NCI-H2081 (cell line): ENCODE measurements around the gene ANKRD28.
A peak's percentile ranks its signal among the peaks of the same experiment; 100 is the strongest.
"Not testable (repeated sequence)": the region's sequence is repeated elsewhere in the genome, so short reads cannot be mapped to it uniquely, and the experiment has no call there.

Experiments
- DNase-seq, 2 experiments: peaks; one replicate each; lab custom pipeline; 2025; lab: John Stamatoyannopoulos, UW

ANKRD28 gene

GRCh38 chr3:15635121-15635661, 162.6 kb downstream of the ANKRD28 start:
- DNase-seq, result no peak

GRCh38 chr3:15634671-15635070, 163.1 kb downstream of the ANKRD28 start:
- DNase-seq, result no peak

- no peak for DNase-seq
Measured at GRCh38 chr3:15633766-15634598, 163.8 kb downstream of the ANKRD28 start.

- peak; percentile 47 to 84 for DNase-seq
Measured at GRCh38 chr3:15633159-15633558, 164.6 kb downstream of the ANKRD28 start.

- DNase-seq, result no peak
Measured at GRCh38 chr3:15632212-15632580, 165.6 kb downstream of the ANKRD28 start.

GRCh38 chr3:15631426-15632211, 166.2 kb downstream of the ANKRD28 start:
- DNase-seq, result no peak

GRCh38 chr3:15630646-15631350, 167.0 kb downstream of the ANKRD28 start:
- peak in 1 of 2 experiments; percentile 17 for DNase-seq

- peak; percentile 26 to 59 for DNase-seq
Measured at GRCh38 chr3:15629860-15630597, 167.8 kb downstream of the ANKRD28 start.

GRCh38 chr3:15628967-15629366, 168.8 kb downstream of the ANKRD28 start:
- no peak for DNase-seq

- DNase-seq, result no peak
Measured at GRCh38 chr3:15623535-15624440, 174.0 kb downstream of the ANKRD28 start.

- not testable (repeated sequence) for DNase-seq
Measured at GRCh38 chr3:15619659-15620464, 177.9 kb downstream of the ANKRD28 start.
